Measurements from ENCODE around the gene PHF5A. TPM values are rescaled to one million over a fixed set of nuclear protein-coding genes. Genes with fewer than 3 reads are reported as not detected.
"Not testable (repeated sequence)": the region's sequence is repeated elsewhere in the genome, so short reads cannot be mapped to it uniquely, and the experiment has no call there.

Gene PHF5A
- total RNA-seq, 2 experiments from 2014 or later = 47.0 to 51.0 TPM

DNA sequence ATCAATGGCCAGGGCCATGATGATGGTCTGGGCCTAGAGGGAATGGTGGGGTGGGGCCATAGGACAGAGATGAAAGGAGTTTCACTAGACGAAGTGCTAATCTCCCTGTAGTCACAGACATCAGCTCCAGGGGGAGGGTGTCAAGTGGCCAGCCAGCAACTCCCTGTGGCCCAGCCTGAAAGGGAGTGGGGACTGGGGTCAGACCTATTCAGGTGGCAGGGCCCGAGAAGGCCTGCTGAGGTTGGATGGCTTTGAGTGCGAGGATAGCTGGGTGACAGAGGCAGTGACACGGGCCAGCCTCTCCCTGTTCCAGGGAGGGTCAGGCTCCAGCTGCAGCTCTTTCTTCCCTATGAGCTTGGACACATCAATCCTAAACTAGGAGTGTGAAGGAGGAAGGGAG lies 32.9 kb downstream of the PHF5A start:
- peak overlapping the region; percentile 45 for H3K27ac Mint-ChIP-seq
- H3K4me1 Mint-ChIP-seq = peaks cover 4% of the 10 kb centered on the region
- POLR2A ChIA-PET = interaction anchor here (1.1 to 3.3 kb wide), 2 partner anchors 10 to 11 kb away, joined by 4 to 18 read pairs; partner anchors contain the start of gene TOB2
- no peak overlapping the region for H3K4me3 Mint-ChIP-seq
- no peaks in the 10 kb centered on the region for H3K27me3 Mint-ChIP-seq
- ATAC-seq (ENCODE audit: low read depth) (no peak), DNase-seq (no peak)
- peaks cover 7% of the 10 kb centered on the region for H3K36me3 Mint-ChIP-seq
- H3K9me3 Mint-ChIP-seq = no peaks in the 10 kb centered on the region

DNA sequence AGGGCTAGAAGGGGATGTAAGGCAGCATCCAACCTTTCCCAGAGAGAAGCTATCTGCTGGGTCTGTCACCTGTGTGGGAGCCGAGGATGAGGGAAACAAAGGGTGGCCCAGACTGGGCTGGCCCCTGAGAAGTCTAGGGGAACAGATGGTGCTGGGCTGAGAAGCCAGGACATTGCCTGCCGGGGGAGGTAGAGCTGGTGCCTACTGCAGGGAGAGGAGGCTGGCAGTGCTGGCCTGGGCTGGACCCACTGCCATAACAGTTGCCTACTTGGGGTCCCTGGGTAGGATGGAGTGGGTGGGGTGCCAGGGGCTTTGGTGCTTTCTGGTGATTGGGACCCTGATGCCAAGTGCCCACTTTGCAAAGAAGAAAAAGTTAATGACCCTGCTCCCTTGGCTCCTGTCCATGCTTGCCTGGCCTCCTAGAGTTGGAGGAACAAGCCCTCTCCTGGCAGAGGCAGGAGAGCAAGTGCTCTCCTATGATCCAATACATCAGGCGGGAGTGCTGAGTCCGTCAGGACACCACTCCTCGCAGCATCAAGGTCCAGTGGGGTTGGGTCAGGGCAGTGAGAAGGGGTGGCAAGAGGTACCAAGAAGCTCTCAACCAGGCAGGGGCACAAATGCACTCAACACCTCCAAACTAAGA lies 34.0 kb downstream of the PHF5A start:
- H3K27me3 Mint-ChIP-seq; H3K36me3 Mint-ChIP-seq; ATAC-seq (ENCODE audit: low read depth); DNase-seq; H3K27ac Mint-ChIP-seq; H3K9me3 Mint-ChIP-seq; H3K4me1 Mint-ChIP-seq; H3K4me3 Mint-ChIP-seq: not testable (repeated sequence)
- POLR2A ChIA-PET = interaction anchor here (0.7 to 1.1 kb wide), 2 partner anchors 9 to 12 kb away, joined by 4 read pairs; partner anchors contain the start of gene TOB2

DNA sequence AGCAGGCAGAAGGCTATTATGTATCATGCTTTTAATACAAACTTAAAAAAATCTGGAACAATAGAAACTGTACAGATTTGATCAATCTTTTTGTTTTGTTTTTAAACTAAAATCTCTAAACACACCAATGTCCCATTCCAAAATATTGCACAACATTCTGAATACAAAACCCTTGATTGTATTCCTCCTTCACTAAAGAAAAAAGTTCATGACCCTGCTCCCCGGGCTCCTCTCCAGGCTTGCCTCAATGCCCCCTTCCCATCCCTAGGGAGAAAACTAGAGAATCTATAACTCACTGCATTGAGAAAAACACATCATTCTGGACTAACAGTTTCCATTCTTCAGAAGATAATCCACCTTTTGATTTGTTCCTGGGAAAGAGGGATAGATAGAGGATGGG lies 35.0 kb downstream of the PHF5A start:
- H3K36me3 Mint-ChIP-seq; H3K4me1 Mint-ChIP-seq; ATAC-seq (ENCODE audit: low read depth); POLR2A ChIA-PET; DNase-seq; H3K27me3 Mint-ChIP-seq; H3K27ac Mint-ChIP-seq; H3K4me3 Mint-ChIP-seq; H3K9me3 Mint-ChIP-seq: not testable (repeated sequence)

DNA sequence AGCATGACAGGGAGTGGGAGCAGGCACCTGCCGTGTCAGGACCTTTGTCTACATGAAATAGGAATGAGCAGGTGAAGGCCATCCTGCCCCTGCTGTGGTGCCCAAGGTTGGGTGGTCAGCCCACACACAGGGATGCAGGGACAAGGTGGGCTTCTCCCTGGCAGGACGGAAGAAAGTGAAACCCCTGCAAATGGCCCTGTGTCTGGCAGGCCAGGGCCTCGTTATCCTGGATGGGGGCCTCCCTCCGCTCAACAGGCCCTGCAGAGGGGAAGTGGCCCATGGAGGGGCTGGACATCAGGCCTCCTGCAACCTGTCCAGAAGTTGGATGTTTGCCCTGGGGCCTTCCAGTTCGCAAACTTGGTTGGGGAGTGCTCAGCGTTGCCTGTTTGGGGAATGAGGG lies 36.8 kb downstream of the PHF5A start:
- peaks cover 8% of the 10 kb centered on the region for H3K4me1 Mint-ChIP-seq
- H3K4me3 Mint-ChIP-seq = no peak overlapping the region
- H3K27me3 Mint-ChIP-seq = no peaks in the 10 kb centered on the region
- no peak for DNase-seq
- no peak for ATAC-seq (ENCODE audit: low read depth)
- no peak overlapping the region for H3K27ac Mint-ChIP-seq
- H3K9me3 Mint-ChIP-seq = no peaks in the 10 kb centered on the region
- POLR2A ChIA-PET = interaction anchor here (0.6 kb wide), 1 partner anchor 86 kb away, joined by 3 read pairs; no protein-coding TSS in a partner anchor
- H3K36me3 Mint-ChIP-seq = peaks cover 13% of the 10 kb centered on the region

DNA sequence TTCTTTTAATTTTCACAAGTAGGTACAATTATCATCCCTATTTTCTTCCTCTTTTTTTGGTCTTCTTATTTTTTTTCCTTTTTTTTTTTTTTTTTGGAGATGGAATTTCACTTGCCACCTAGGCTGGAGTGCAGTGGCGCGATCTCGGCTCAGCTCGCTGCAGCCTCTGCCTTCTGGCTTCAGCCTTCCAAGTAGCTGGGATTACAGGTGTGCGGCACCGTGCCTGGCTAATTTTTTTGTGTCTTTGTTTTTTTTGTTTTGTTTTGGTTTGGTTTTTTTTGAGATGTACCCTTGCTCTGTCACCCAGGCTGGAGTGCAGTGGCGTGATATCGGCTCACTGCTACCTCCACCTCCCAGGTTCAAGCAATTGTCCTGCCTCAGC lies 38.5 kb downstream of the PHF5A start:
- ATAC-seq (ENCODE audit: low read depth) = no peak
- Mint-ChIP-seq H3K27me3 (no peaks in the 10 kb centered on the region), H3K36me3 (peaks cover 14% of the 10 kb centered on the region), H3K9me3 (no peaks in the 10 kb centered on the region), H3K4me3 (no peak overlapping the region), H3K4me1 (peaks cover 16% of the 10 kb centered on the region), H3K27ac (no peak overlapping the region)
- POLR2A ChIA-PET = interaction anchor here (0.7 kb wide), 2 partner anchors 13 to 1338 kb away, joined by 4 to 6 read pairs; no protein-coding TSS in a partner anchor
- DNase-seq = no peak

DNA sequence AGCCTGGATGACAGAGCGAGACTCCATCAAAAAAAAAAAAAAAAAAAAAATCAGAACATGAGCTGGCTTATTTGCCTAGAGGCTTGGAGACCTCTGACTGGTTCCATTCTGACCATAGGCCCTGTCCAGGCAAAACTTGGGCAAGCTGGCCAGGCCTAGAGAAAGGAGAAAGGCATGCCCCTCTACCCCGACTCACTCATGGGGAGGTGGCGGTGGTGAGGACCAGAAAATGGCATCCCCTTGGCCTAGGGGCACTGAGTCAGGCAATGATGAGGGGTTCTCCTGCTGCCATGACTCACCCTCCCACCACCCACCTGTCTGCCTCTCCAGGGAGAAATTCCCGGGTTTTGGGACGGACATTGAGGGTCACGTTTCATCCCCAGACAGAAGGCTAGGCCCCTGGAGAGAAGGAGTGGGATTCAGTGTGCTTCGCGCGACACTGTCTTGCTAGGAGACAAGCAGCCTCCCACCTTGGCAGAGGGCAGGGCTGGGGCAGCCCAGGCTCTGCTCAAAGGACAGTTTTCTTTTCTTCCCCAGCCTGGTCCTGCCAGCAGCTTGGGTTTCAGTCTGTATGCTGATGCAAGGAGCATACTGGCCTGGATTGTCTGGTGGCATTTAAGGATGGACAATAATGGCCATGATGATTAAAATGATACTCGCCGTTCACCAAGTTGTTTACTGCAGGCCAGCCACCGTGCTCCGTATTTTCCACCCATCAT lies 39.1 kb downstream of the PHF5A start:
- Mint-ChIP-seq H3K36me3 (peaks cover 14% of the 10 kb centered on the region), H3K4me3 (no peak overlapping the region), H3K4me1 (peaks cover 16% of the 10 kb centered on the region), H3K27me3 (no peaks in the 10 kb centered on the region), H3K9me3 (no peaks in the 10 kb centered on the region), H3K27ac (no peak overlapping the region)
- POLR2A ChIA-PET = interaction anchor here (0.7 kb wide), 1 partner anchor 1339 kb away, joined by 6 read pairs; no protein-coding TSS in a partner anchor
- DNase-seq (no peak), ATAC-seq (ENCODE audit: low read depth) (no peak)

DNA sequence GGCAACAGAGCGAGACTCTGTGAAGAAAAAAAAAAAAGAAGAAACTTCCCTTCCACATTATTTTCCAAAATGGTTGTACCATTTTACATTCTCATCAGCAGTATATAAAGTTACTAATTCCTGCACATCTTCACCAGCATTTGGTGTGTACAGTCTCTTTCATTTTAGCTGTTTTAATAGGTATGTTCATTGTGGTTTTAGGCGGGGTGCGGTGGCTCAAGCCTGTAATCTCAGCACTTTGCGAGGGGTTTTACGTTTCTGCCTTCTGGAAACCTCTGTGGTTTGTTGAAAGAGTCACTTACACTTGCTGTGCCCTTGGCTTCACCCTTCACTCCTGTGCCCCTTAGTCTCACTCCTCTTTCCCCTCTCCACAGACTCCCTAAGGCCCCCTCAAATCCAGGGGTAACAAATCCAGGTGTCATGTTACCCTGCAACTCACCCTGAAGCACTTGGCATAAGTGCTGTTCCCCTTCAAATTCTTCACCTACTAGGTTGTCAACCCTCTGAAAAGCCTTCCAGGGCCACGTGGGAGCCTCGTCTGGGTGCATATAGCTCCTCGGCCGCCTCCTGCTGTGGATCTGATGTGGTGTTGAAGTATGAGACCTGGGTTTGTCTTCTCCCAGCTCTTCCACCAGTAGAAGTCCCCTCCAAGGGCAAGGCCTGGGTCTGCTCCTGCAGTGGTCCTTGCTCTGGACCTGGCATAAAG lies 42.7 kb downstream of the PHF5A start:
- ATAC-seq (ENCODE audit: low read depth) (peak; percentile 77), DNase-seq (no peak)
- H3K9me3 Mint-ChIP-seq = no peaks in the 10 kb centered on the region
- H3K27ac Mint-ChIP-seq = peak overlapping the region; percentile 70
- H3K36me3 Mint-ChIP-seq = peaks cover 20% of the 10 kb centered on the region
- H3K4me1 Mint-ChIP-seq = peaks cover 12% of the 10 kb centered on the region
- H3K4me3 Mint-ChIP-seq = peak overlapping the region; percentile 45
- H3K27me3 Mint-ChIP-seq = no peaks in the 10 kb centered on the region
- POLR2A ChIA-PET = interaction anchor here (0.6 to 2.2 kb wide), 6 partner anchors 9 to 1836 kb away, joined by 3 to 14 read pairs (median 4); partner anchors contain the start of genes ACO2, PHF5A, TEF and TOB2

DNA sequence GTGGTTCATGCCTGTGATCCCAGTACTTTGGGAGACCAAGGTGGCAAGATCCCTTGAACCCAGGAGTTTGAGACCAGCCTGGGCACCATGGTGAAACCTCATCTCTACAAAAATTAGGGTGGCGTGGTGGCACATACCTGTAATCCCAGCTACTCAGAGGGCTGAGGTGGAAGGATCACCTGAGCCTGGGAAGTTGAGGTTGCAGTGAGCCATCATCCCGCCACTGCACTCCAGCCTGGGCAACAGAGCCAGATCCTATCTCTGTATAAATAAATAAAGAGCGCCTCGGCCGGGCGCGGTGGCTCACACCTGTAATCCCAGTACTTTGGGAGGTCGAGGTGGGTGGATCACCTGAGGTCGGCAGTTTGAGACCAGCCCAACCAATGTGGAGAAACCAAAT lies 49.8 kb downstream of the PHF5A start:
- POLR2A ChIA-PET = interaction anchor here (0.6 kb wide), 1 partner anchor 9 kb away, joined by 3 read pairs; no protein-coding TSS in a partner anchor
- ATAC-seq (ENCODE audit: low read depth) (no peak), DNase-seq (no peak)
- H3K4me1 Mint-ChIP-seq = peaks cover 12% of the 10 kb centered on the region
- no peak overlapping the region for H3K4me3 Mint-ChIP-seq
- no peaks in the 10 kb centered on the region for H3K27me3 Mint-ChIP-seq
- no peaks in the 10 kb centered on the region for H3K9me3 Mint-ChIP-seq
- H3K36me3 Mint-ChIP-seq = peaks cover 9% of the 10 kb centered on the region
- no peak overlapping the region for H3K27ac Mint-ChIP-seq

DNA sequence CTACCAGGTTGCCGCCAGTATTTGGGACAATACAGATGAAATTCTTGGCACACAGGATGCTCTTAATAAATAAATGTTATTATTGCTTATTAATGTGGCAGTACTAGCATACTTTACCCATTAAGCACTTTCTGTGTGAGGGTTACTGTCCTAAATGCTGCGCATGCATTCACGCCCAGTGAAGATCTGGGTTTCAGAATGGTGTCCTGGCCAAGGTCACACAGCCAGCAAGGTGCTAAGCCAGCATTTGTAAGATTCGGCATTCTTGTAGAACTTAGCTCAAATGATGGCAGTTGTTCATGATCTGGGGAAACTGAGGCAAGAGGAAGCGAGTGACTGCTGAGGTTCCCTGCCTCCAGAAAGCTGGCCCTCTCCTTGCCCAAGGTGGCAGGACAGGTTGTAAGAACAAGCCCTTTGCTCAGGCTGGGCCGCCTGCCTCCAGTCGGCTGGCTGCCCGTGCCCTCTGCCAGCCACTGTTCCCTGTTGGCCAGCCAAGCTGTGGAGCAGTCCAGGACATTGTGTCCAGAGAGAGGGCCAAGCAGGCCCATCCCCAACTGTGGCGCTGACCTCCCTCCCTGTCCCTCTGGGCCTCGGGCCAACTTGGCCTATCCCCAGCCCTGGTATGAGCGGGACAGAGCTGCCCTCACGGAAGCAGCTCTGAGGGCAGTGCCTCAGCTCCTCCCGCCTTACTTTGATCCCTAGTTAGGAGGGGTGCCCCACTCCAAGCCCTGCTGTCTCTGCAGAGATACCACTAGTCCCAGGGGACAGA lies 50.7 kb downstream of the PHF5A start:
- H3K4me1 Mint-ChIP-seq = peaks cover 12% of the 10 kb centered on the region
- no peak overlapping the region for H3K27ac Mint-ChIP-seq
- H3K27me3 Mint-ChIP-seq = no peaks in the 10 kb centered on the region
- no peak for DNase-seq
- H3K36me3 Mint-ChIP-seq = peaks cover 4% of the 10 kb centered on the region
- no peak for ATAC-seq (ENCODE audit: low read depth)
- POLR2A ChIA-PET = interaction anchor here (0.6 kb wide), 1 partner anchor 187 kb away, joined by 3 read pairs; no protein-coding TSS in a partner anchor
- H3K4me3 Mint-ChIP-seq = no peak overlapping the region
- no peaks in the 10 kb centered on the region for H3K9me3 Mint-ChIP-seq

DNA sequence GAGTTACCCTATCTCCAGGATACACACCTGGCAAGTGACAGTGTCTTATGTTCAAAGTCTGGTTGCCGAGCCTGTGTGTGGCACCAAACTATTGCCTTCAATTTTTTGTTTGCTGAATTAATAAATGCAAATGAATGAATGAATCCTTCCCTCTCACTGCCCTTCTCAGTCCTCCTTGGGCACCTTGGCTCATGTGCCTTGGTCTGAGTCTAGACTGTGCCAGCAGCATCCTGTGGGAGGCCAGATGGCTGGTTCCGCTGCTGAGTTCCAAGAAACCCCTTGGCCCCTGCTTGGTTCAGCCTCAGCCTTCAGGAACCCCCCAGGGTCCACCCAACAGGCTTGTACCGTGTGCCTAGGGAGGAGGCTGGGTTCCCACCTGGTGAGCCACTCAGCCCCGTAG lies 52.9 kb downstream of the PHF5A start:
- Mint-ChIP-seq H3K4me3 (peak overlapping the region; percentile 70), H3K9me3 (no peaks in the 10 kb centered on the region), H3K27me3 (no peaks in the 10 kb centered on the region), H3K36me3 (peaks cover 4% of the 10 kb centered on the region), H3K4me1 (peaks cover 24% of the 10 kb centered on the region), H3K27ac (peak overlapping the region; percentile 61)
- ATAC-seq (ENCODE audit: low read depth) (no peak), DNase-seq (no peak)
- POLR2A ChIA-PET = interaction anchor here (0.6 kb wide), 1 partner anchor 11 kb away, joined by 3 read pairs; no protein-coding TSS in a partner anchor

DNA sequence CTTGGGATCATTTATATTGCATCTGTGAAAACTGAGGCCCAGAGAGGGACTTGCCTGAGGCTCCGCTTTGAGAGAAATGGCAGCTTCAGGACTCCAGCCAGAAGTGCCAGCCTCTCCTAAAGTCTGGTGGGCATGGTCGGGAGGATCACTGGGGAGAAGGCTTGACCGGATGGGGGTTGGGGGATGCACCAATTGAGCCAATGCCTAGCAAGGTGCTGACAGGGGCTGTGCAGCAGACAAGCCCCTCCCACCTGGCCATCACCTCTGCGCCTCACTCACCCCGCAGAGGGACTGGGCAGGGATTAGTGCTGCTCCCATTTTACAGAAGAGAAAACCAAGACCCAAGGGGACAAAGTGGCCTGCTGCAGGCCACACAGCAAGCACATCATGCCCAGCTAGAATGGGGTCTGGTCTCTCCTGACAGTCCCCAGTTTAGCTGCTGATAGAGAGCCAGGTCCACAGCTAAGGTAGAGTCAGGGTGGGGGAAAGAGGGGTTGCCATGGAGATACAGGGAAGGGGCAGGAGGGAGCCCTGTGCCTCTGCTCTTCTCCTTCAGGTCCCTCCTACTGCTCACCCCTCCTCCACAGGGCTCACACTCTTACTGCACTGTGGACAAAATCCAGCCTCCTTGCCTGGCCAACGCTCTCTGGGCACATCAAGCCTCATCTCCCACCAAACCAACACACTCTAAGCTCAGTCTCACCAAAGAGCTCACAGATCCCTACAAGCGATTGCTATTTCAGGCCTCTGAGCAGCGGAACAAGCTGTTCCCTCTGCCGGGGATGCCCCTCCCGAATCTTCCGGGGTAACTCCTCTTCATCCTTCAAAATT lies 57.3 kb downstream of the PHF5A start:
- DNase-seq (no peak), ATAC-seq (ENCODE audit: low read depth) (no peak)
- Mint-ChIP-seq H3K27me3 (no peaks in the 10 kb centered on the region), H3K9me3 (no peaks in the 10 kb centered on the region), H3K36me3 (peaks cover 4% of the 10 kb centered on the region), H3K4me3 (peak overlapping the region; percentile 58), H3K4me1 (peaks cover 27% of the 10 kb centered on the region), H3K27ac (peak overlapping the region; percentile 88)
- POLR2A ChIA-PET = interaction anchor here (0.8 to 1.5 kb wide), 5 partner anchors 15 to 115 kb away, joined by 3 to 6 read pairs (median 5); partner anchors contain the start of genes ACO2, PHF5A and ZC3H7B

DNA sequence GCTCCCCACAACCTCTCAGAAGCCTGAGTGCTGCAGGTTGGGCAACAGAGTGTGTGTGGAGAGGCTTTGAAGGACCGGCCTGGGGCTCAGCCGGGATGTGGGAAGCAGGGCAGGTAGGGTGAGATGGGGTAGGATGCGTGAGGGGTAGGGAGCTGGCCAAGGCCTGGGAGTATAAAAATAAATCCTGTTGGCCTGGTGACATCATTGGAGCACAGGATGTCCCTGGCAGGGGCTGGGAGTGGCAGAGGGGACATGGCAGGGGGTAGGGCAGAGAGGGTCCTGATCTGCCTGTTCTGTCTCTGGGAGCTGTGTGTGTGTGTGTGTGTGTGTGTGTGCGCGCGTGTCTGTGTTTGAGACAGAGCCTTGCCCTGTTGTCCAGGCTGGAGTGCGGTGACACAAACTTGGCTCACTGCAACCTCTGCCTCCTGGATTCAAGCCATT lies 58.2 kb downstream of the PHF5A start:
- Mint-ChIP-seq H3K27me3 (no peaks in the 10 kb centered on the region), H3K36me3 (no peaks in the 10 kb centered on the region), H3K4me3 (no peak overlapping the region), H3K9me3 (no peaks in the 10 kb centered on the region), H3K4me1 (peaks cover 24% of the 10 kb centered on the region), H3K27ac (peak overlapping the region; percentile 66)
- POLR2A ChIA-PET = interaction anchor here (0.8 kb wide), 1 partner anchor 111 kb away, joined by 3 read pairs; no protein-coding TSS in a partner anchor
- DNase-seq (no peak), ATAC-seq (ENCODE audit: low read depth) (no peak)
